Endothelial cell of umbilical vein (primary cell): ENCODE measurements around the gene TMC1. TPM values are rescaled to one million over a fixed set of nuclear protein-coding genes. Genes with fewer than 3 reads are reported as not detected.

Experiments used
- BruUV-seq: library from RNA; stranded (reverse); fragments of 400-500 nt; replicated peaks from 2 replicates; lab custom pipeline; 2021; lab: Mats Ljungman, UMichigan
- CTCF ChIA-PET: fragments of 300-600, 350-600 bp; sonication (Branson Sonifier 250); formaldehyde crosslinking; loops from one replicate; lab custom pipeline; 2021; ENCODE audit warnings: antibody characterized with exemption, inconsistent platforms; lab: Charles Lee
- POLR2A ChIA-PET: fragments of 300-600, 350-600 bp; sonication (Branson Sonifier 250); formaldehyde crosslinking; loops from one replicate; lab custom pipeline; 2021; ENCODE audit warnings: antibody characterized with exemption, inconsistent platforms; lab: Charles Lee
- DNase-seq: peaks from one replicate; pipeline ENCODE4 v3.0.0-alpha.2; 2011; ENCODE audit warnings: low read depth, low spot score
- FAIRE-seq: peaks from 2 replicates; lab custom pipeline; 2011; peaks lifted over from hg19 to GRCh38; lab: Jason Lieb, UNC
- H2AFZ ChIP-seq: 2 replicates; pipeline ENCODE4 v1.6.0; 2012; ENCODE audit warnings: low read depth, low read length, control low read depth, inconsistent platforms
- H3K27ac ChIP-seq: 2 replicates; pipeline ENCODE4 v1.5.1; 2011; ENCODE audit warnings: low read depth, mild to moderate bottlenecking, control low read depth, low read length, moderate library complexity; ENCODE audit not compliant: insufficient read depth
- H3K27me3 ChIP-seq, 2 experiments: 2 replicates each; pipeline versions ENCODE4 v1.6.0 to v1.6.1; 2011; ENCODE audit warnings: low read length in 2 of 2, mixed read lengths in 1 of 2; ENCODE audit not compliant: control insufficient read depth in 2 of 2, insufficient read depth in 2 of 2
- H3K36me3 ChIP-seq, 2 experiments: 2 replicates in 1 of 2; 3 replicates in 1 of 2; pipeline ENCODE4 v1.5.1; 2011; ENCODE audit warnings: low read length in 2 of 2, mild to moderate bottlenecking in 1 of 2, moderate library complexity in 1 of 2; ENCODE audit not compliant: control insufficient read depth in 2 of 2, insufficient read depth in 2 of 2; ENCODE audit errors: extremely low read depth in 1 of 2
- H3K4me1 ChIP-seq: 3 replicates; pipeline ENCODE4 v1.5.1; 2011; ENCODE audit warnings: mild to moderate bottlenecking, low read length; ENCODE audit not compliant: control insufficient read depth, insufficient read depth; ENCODE audit errors: extremely low read depth
- H3K4me2 ChIP-seq: 2 replicates; pipeline ENCODE4 v1.6.1; 2011; ENCODE audit warnings: low read length, control low read depth, mixed read lengths; ENCODE audit not compliant: insufficient read depth
- H3K4me3 ChIP-seq, 3 experiments: fragments of 200-600 bp in 1 of 3; sonication (generic), shearing (Covaris generic) in 1 of 3; replicated peaks in 1 of 3; 2 replicates each; pipeline ENCODE4 v1.5.1; 2011 to 2016; ENCODE audit warnings: control low read depth in 3 of 3, low read length in 3 of 3, mild to moderate bottlenecking in 2 of 3, inconsistent platforms in 1 of 3, low read depth in 1 of 3, moderate library complexity in 1 of 3; ENCODE audit not compliant: insufficient read depth in 1 of 3
- H3K79me2 ChIP-seq: 2 replicates; pipeline ENCODE4 v1.6.0; 2012; ENCODE audit warnings: low read length, inconsistent platforms; ENCODE audit not compliant: control insufficient read depth, insufficient read depth
- H3K9ac ChIP-seq: replicated peaks from 2 replicates; pipeline ENCODE3; 2011; ENCODE audit warnings: low read length, control low read depth; ENCODE audit not compliant: insufficient read depth; ENCODE audit errors: extremely low read depth
- H3K9me1 ChIP-seq: replicated peaks from 3 replicates; pipeline ENCODE4 v1.6.0; 2011; ENCODE audit warnings: mild to moderate bottlenecking, low read length; ENCODE audit not compliant: control insufficient read depth, insufficient read depth; ENCODE audit errors: extremely low read depth
- H3K9me3 ChIP-seq: replicated peaks from 2 replicates; pipeline ENCODE4 v1.5.1; 2012; ENCODE audit warnings: low read length, inconsistent platforms; ENCODE audit not compliant: control insufficient read depth, insufficient read depth
- H4K20me1 ChIP-seq: replicated peaks from 2 replicates; pipeline ENCODE3; 2011; ENCODE audit warnings: mild to moderate bottlenecking, low read length; ENCODE audit not compliant: control insufficient read depth, insufficient read depth; ENCODE audit errors: extremely low read depth
- EZH2 ChIP-seq: IDR thresholded peaks from 2 replicates; pipeline ENCODE4 v1.6.1; 2012; ENCODE audit warnings: borderline replicate concordance, low read depth, mild to moderate bottlenecking, moderate library complexity, low read length, inconsistent platforms; ENCODE audit not compliant: severe bottlenecking
- FOS ChIP-seq: IDR thresholded peaks from 2 replicates; pipeline ENCODE4 v1.6.1; 2011; ENCODE audit warnings: mild to moderate bottlenecking, low read length, moderate library complexity, borderline replicate concordance; ENCODE audit not compliant: insufficient read depth
- GATA2 ChIP-seq: IDR thresholded peaks from 2 replicates; pipeline ENCODE4 v1.7.0; 2011; ENCODE audit warnings: low read depth, mild to moderate bottlenecking, moderate library complexity, mixed read lengths, low read length; ENCODE audit not compliant: insufficient read length, insufficient read depth
- JUN ChIP-seq: IDR thresholded peaks from 2 replicates; pipeline ENCODE4 v1.6.1; 2011; ENCODE audit warnings: borderline replicate concordance, low read depth; ENCODE audit not compliant: insufficient read length, insufficient read depth
- MYC ChIP-seq: IDR thresholded peaks from one replicate; pipeline ENCODE4 v1.6.1; 2011; ENCODE audit warnings: mild to moderate bottlenecking, low read depth, low read length
- POLR2A ChIP-seq: IDR thresholded peaks from 2 replicates; pipeline ENCODE4 v1.6.1; 2012; ENCODE audit warnings: low read depth, mild to moderate bottlenecking, control low read depth, low read length
- POLR2AphosphoS5 ChIP-seq: IDR thresholded peaks from 2 replicates; pipeline ENCODE4 v1.6.1; 2012; ENCODE audit warnings: low read depth, mild to moderate bottlenecking, control low read depth, low read length, moderate library complexity; ENCODE audit not compliant: insufficient read depth
- dilution Hi-C: fragments of 300-500 bp; cut with MboI; formaldehyde crosslinking; loops from one replicate; pipeline ENCODE4 v1.15.0; 2019; ENCODE audit warnings: low sequenced_read_pairs; ENCODE audit not compliant: extremely low pct_ligation_motif_present
- intact Hi-C: fragments of 100-400 bp; cut with micrococcal nuclease; formaldehyde crosslinking; loops from one replicate; pipeline ENCODE4 v1.10.0; 2022
- polyA plus RNA-seq, 4 experiments: library from polyadenylated mRNA; depleted of rRNA in 3 of 4; stranded (reverse) in 3 of 4; unstranded in 1 of 4; fragments of >200 nt; gene quantifications; 2 replicates each; pipeline versions ENCODE4 v1.2.1 to v1.2.3, GENCODE V29; 2011 to 2012; ENCODE audit warnings: missing spikeins in 1 of 4
- total RNA-seq: library from RNA; stranded (reverse); gene quantifications from 2 replicates; pipeline ENCODE4 v1.2.3, GENCODE V29; 2021
- TF ChIP-seq, protein P1 (sequence below), 2 donors: IDR thresholded peaks; 1 replicate in 1 of 2; 2 replicates in 1 of 2; pipeline ENCODE4 v1.5.1; 2011; ENCODE audit warnings: low read length in 2 of 2, mild to moderate bottlenecking in 2 of 2, moderate library complexity in 2 of 2, control low read depth in 1 of 2, inconsistent platforms in 1 of 2, low read depth in 1 of 2; ENCODE audit not compliant: insufficient read depth in 1 of 2; ENCODE audit errors: extremely low read depth in 1 of 2
- TF ChIP-seq, protein P2 (sequence below): IDR thresholded peaks from 2 replicates; pipeline ENCODE4 v1.6.1; 2011; ENCODE audit not compliant: insufficient read depth, insufficient read length

Gene TMC1
- total and polyA plus RNA-seq, 2 donors (not counting 3 experiments of a cell fraction or from before 2014, with no cell fraction given) = 1.5 TPM; not detected in 1

DNA sequence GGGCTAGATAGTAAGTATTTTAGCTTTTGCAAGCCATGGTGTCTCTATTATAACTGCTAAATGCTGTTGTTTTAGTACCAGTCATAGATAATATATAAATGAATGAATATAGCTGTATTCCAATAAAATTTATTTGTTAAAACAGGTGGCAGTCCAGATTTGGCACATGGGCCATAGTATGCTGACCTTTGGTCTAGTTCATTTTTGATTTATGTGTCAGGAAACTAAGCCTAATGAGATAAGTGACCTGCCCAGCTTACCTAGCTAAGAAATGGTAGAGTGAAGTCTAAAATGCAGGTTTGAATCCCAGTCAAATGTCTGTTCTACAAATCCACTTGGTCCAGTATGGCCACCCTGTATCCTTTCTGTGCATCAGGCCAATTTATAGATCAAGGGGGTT lies 292.1 kb downstream of the TMC1 start:
- ChIA-PET CTCF (interaction anchor here (0.9 to 2.3 kb wide), 4 partner anchors 9 to 775 kb away, joined by 3 to 12 read pairs (median 5); no protein-coding TSS in a partner anchor), POLR2A (no interaction called here)
- FAIRE-seq (no peak), DNase-seq (no peak)
- no TSS peak for BruUV-seq
- H2AFZ ChIP-seq = no peak overlapping the region
- no peak for TF ChIP-seq JUN
- TF ChIP-seq, protein P1, sequence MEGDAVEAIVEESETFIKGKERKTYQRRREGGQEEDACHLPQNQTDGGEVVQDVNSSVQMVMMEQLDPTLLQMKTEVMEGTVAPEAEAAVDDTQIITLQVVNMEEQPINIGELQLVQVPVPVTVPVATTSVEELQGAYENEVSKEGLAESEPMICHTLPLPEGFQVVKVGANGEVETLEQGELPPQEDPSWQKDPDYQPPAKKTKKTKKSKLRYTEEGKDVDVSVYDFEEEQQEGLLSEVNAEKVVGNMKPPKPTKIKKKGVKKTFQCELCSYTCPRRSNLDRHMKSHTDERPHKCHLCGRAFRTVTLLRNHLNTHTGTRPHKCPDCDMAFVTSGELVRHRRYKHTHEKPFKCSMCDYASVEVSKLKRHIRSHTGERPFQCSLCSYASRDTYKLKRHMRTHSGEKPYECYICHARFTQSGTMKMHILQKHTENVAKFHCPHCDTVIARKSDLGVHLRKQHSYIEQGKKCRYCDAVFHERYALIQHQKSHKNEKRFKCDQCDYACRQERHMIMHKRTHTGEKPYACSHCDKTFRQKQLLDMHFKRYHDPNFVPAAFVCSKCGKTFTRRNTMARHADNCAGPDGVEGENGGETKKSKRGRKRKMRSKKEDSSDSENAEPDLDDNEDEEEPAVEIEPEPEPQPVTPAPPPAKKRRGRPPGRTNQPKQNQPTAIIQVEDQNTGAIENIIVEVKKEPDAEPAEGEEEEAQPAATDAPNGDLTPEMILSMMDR (IDR thresholded peaks at IDR 0.05; ENCODE audit: extremely low read depth in 1 of 2, insufficient read depth in 1 of 2, low read depth in 1 of 2, low read length in 2 of 2) = no peak
- TF ChIP-seq EZH2 = no peak
- TF ChIP-seq, protein P2, sequence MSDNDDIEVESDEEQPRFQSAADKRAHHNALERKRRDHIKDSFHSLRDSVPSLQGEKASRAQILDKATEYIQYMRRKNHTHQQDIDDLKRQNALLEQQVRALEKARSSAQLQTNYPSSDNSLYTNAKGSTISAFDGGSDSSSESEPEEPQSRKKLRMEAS = no peak
- no peak for TF ChIP-seq POLR2AphosphoS5
- TF ChIP-seq GATA2 = no peak
- no peak for TF ChIP-seq FOS
- TF ChIP-seq MYC = no peak
- TF ChIP-seq POLR2A = no peak
- no peaks in the 10 kb centered on the region for H3K36me3 ChIP-seq
- peaks cover 0 to 3% of the 10 kb centered on the region in 2 experiments for H3K27me3 ChIP-seq
- no peaks in the 10 kb centered on the region for H3K79me2 ChIP-seq
- peaks cover 4% of the 10 kb centered on the region for H3K4me1 ChIP-seq
- no peak overlapping the region for H3K4me3 ChIP-seq
- no peak overlapping the region for H3K4me2 ChIP-seq
- H3K9me3 ChIP-seq = no peaks in the 10 kb centered on the region
- dilution Hi-C loops = no loop called here
- intact Hi-C loops = no loop called here
- no peak overlapping the region for H3K9ac ChIP-seq
- H3K27ac ChIP-seq = no peak overlapping the region
- H3K9me1 ChIP-seq = no peaks in the 10 kb centered on the region
- no peaks in the 10 kb centered on the region for H4K20me1 ChIP-seq
